Mammary epithelial cell (primary cell): Measurements from ENCODE around the gene NSL1.

Experiments used
- EZH2 ChIP-seq: IDR thresholded peaks from 2 replicates; pipeline ENCODE4 v1.6.1; 2012; ENCODE audit warnings: low read length, inconsistent platforms, borderline replicate concordance
- TF ChIP-seq, protein P1 (sequence below), 2 donors: IDR thresholded peaks in 1 of 2; conservative IDR thresholded peaks in 1 of 2; 2 replicates each; pipeline ENCODE4 v1.5.1; 2011 to 2012; ENCODE audit warnings: inconsistent platforms in 2 of 2, low read length in 2 of 2, mild to moderate bottlenecking in 2 of 2, control low read depth in 1 of 2, low read depth in 1 of 2; ENCODE audit not compliant: insufficient read depth in 1 of 2; ENCODE audit errors: extremely low read depth in 1 of 2

DNA sequence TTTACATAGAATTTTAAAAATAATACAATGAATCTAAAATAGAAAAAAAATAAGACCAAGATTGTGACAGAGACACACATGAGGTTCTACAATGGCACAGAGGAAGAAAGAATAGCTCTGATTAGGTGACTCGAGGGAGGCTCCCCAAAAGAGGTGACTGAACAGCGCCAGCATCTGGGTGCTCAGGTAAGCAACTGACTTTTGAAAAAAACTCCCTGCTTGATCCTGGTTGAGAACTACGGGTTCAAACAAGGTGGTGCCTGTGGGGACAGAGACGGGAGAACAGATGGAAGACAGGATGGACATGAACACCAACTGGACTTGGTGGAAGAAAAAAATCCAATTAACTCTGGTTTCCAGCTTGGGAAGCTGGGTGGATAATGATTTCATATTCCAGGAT lies 114.4 kb downstream of the NSL1 start:
- TF ChIP-seq, protein P1, sequence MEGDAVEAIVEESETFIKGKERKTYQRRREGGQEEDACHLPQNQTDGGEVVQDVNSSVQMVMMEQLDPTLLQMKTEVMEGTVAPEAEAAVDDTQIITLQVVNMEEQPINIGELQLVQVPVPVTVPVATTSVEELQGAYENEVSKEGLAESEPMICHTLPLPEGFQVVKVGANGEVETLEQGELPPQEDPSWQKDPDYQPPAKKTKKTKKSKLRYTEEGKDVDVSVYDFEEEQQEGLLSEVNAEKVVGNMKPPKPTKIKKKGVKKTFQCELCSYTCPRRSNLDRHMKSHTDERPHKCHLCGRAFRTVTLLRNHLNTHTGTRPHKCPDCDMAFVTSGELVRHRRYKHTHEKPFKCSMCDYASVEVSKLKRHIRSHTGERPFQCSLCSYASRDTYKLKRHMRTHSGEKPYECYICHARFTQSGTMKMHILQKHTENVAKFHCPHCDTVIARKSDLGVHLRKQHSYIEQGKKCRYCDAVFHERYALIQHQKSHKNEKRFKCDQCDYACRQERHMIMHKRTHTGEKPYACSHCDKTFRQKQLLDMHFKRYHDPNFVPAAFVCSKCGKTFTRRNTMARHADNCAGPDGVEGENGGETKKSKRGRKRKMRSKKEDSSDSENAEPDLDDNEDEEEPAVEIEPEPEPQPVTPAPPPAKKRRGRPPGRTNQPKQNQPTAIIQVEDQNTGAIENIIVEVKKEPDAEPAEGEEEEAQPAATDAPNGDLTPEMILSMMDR (conservative IDR thresholded peaks at IDR 0.05 in 1 of 2, IDR thresholded peaks at IDR 0.05 in 1 of 2; ENCODE audit: extremely low read depth in 1 of 2, insufficient read depth in 1 of 2, low read depth in 1 of 2, low read length in 2 of 2): no peak
- TF ChIP-seq EZH2: no peak
